ENCODE measurements around the gene SH3PXD2A.
A peak's percentile ranks its signal among the peaks of the same experiment; 100 is the strongest.

- TF ChIP-seq CTCF (IDR thresholded peaks at IDR 0.05) (no peak), POLR2A (IDR thresholded peaks at IDR 0.05) (no peak), POLR2AphosphoS5 (IDR thresholded peaks at IDR 0.05) (peak in 1 of 3 donors; percentile 24)
These were observed 97.7 kb downstream of the SH3PXD2A start for GRCh38 chr10:103757531-103758293.
